Panc1 (cell line): ENCODE measurements around the gene PGK1. TPM values are rescaled to one million over a fixed set of nuclear protein-coding genes. Genes with fewer than 3 reads are reported as not detected.

ENCODE experiments used
- ATAC-seq: fragments of 200-7000 bp; cut with Tn5 transposase; 2 replicates; pipeline ENCODE4 v1.9.1; 2020; ENCODE audit warnings: mild to moderate bottlenecking, moderate library complexity
- BruUV-seq: library from RNA; stranded (reverse); fragments of 400-500 nt; replicated peaks from 2 replicates; lab custom pipeline; 2021; lab: Mats Ljungman, UMichigan
- CTCF ChIA-PET: fragments of 300-600 bp; sonication (Branson Sonifier 250); formaldehyde crosslinking; loops from one replicate; lab custom pipeline; 2022; ENCODE audit warnings: antibody characterized with exemption; lab: Charles Lee
- POLR2A ChIA-PET: fragments of 300-600 bp; sonication (Branson Sonifier 250); formaldehyde crosslinking; loops from one replicate; lab custom pipeline; 2022; ENCODE audit warnings: antibody characterized with exemption; lab: Charles Lee
- DNase-seq: peaks from one replicate; pipeline ENCODE4 v3.0.0-alpha.2; 2010; ENCODE audit warnings: low read depth, low spot score
- H3K27ac ChIP-seq: 2 replicates; pipeline ENCODE4 v1.5.1; 2011; ENCODE audit warnings: mild to moderate bottlenecking, low read length, inconsistent platforms
- H3K27me3 ChIP-seq: fragments of 200-500 bp; sonication (Bioruptor generic); 2 replicates; pipeline ENCODE4 v1.6.0; 2014; ENCODE audit warnings: low read length, inconsistent platforms; ENCODE audit not compliant: control insufficient read depth, insufficient read depth
- H3K36me3 ChIP-seq: fragments of 200-500 bp; sonication (Bioruptor generic); 2 replicates; pipeline ENCODE4 v1.5.1; 2014; ENCODE audit warnings: inconsistent platforms, mild to moderate bottlenecking, low read length, moderate library complexity; ENCODE audit not compliant: control insufficient read depth, insufficient read depth
- H3K4me1 ChIP-seq: 2 replicates; pipeline ENCODE4 v1.5.1; 2011; ENCODE audit warnings: inconsistent platforms, mild to moderate bottlenecking, low read length, moderate library complexity; ENCODE audit not compliant: control insufficient read depth, insufficient read depth
- H3K4me3 ChIP-seq, 2 experiments: 2 replicates each; pipeline ENCODE4 v1.5.1; 2011 to 2012; ENCODE audit warnings: low read depth in 2 of 2, low read length in 2 of 2, mild to moderate bottlenecking in 2 of 2, inconsistent platforms in 1 of 2, moderate library complexity in 1 of 2
- H3K9me3 ChIP-seq: fragments of 200-500 bp; sonication (Bioruptor generic); 2 replicates; pipeline ENCODE4 v1.5.1; 2014; ENCODE audit warnings: low read depth, mild to moderate bottlenecking, inconsistent platforms, low read length, moderate library complexity; ENCODE audit not compliant: control insufficient read depth, insufficient read depth
- CTCF ChIP-seq: fragments of 450-650 bp; IDR thresholded peaks from 2 replicates; pipeline ENCODE4 v1.5.1; 2017; ENCODE audit warnings: mild to moderate bottlenecking
- POLR2AphosphoS5 ChIP-seq: IDR thresholded peaks from 2 replicates; pipeline ENCODE4 v1.6.1; 2012; ENCODE audit warnings: mild to moderate bottlenecking, low read depth, low read length, moderate library complexity
- REST ChIP-seq, 2 experiments: IDR thresholded peaks; 2 replicates each; pipeline ENCODE4 v1.6.1; 2011 to 2012; ENCODE audit warnings: low read depth in 2 of 2, control low read depth in 1 of 2, low read length in 1 of 2, mild to moderate bottlenecking in 1 of 2, moderate library complexity in 1 of 2; ENCODE audit not compliant: insufficient read depth in 1 of 2
- SIN3A ChIP-seq: IDR thresholded peaks from 2 replicates; pipeline ENCODE4 v1.6.1; 2012; ENCODE audit warnings: low read depth, mild to moderate bottlenecking, low read length, moderate library complexity, borderline replicate concordance; ENCODE audit not compliant: insufficient read depth
- TCF7L2 ChIP-seq: IDR thresholded peaks from 2 replicates; pipeline ENCODE4 v1.6.1; 2011; ENCODE audit warnings: mild to moderate bottlenecking, low read depth, low read length, inconsistent platforms
- in situ Hi-C: cut with HindIII; loops from 2 replicates; pipeline ENCODE4 v1.10.0; 2016; ENCODE audit warnings: low sequenced_read_pairs, low pct_unique_long_range_greater_than_20kb
- intact Hi-C: fragments of 100-400 bp; cut with micrococcal nuclease; formaldehyde crosslinking; loops from one replicate; pipeline ENCODE4 v1.10.0; 2022; ENCODE audit not compliant: unreplicated experiment
- total RNA-seq: library from RNA; stranded (reverse); gene quantifications from one replicate; pipeline ENCODE4 v1.2.1, GENCODE V29; 2021; ENCODE audit not compliant: unreplicated experiment

The PGK1 gene
- total RNA-seq, 1 experiment from 2014 or later, result 541 TPM

- in situ Hi-C loops, result no loop called here
- H3K36me3 ChIP-seq, result peaks cover 11% of the 10 kb centered on the region
- ATAC-seq, result no peak
- H3K27ac ChIP-seq, result peak overlapping the region; percentile 96
- BruUV-seq, result no TSS peak
- H3K4me1 ChIP-seq, result peaks cover 35% of the 10 kb centered on the region
- intact Hi-C loops, result no loop called here
- H3K9me3 ChIP-seq, result no peaks in the 10 kb centered on the region
- ChIA-PET POLR2A (no interaction called here), CTCF (no interaction called here)
- DNase-seq, result no peak
- no peak for TF ChIP-seq REST (IDR thresholded peaks at IDR 0.05; ENCODE audit: insufficient read depth in 1 of 2, low read depth in 2 of 2, low read length in 1 of 2)
- TF ChIP-seq CTCF, result no peak
- no peak for TF ChIP-seq SIN3A
- no peak for TF ChIP-seq POLR2AphosphoS5
- no peak for TF ChIP-seq TCF7L2
- peak overlapping the region; percentile 98 to 99 for H3K4me3 ChIP-seq
- no peaks in the 10 kb centered on the region for H3K27me3 ChIP-seq
Measured at GRCh38 chrX:78105944-78106650, 2.0 kb downstream of the PGK1 start.

GRCh38 chrX:78106651-78106986 is 2.6 kb downstream of the PGK1 start:
- ATAC-seq (no peak), DNase-seq (no peak)
- no peak overlapping the region for H3K27ac ChIP-seq
- TF ChIP-seq POLR2AphosphoS5 (no peak), SIN3A (no peak), REST (IDR thresholded peaks at IDR 0.05; ENCODE audit: insufficient read depth in 1 of 2, low read depth in 2 of 2, low read length in 1 of 2) (no peak), TCF7L2 (no peak), CTCF (no peak)
- CTCF ChIA-PET, result no interaction called here
- POLR2A ChIA-PET, result no interaction called here
- in situ Hi-C loops (no loop called here), intact Hi-C loops (no loop called here)
- peak overlapping the region; percentile 98 to 99 for H3K4me3 ChIP-seq
- H3K9me3 ChIP-seq, result no peaks in the 10 kb centered on the region
- H3K27me3 ChIP-seq, result no peaks in the 10 kb centered on the region
- no TSS peak for BruUV-seq
- H3K4me1 ChIP-seq, result peaks cover 35% of the 10 kb centered on the region
- peaks cover 14% of the 10 kb centered on the region for H3K36me3 ChIP-seq
